Measurements from ENCODE around the gene ANO9. TPM values are rescaled to one million over a fixed set of nuclear protein-coding genes. Genes with fewer than 3 reads are reported as not detected.

The ANO9 gene, protein sequence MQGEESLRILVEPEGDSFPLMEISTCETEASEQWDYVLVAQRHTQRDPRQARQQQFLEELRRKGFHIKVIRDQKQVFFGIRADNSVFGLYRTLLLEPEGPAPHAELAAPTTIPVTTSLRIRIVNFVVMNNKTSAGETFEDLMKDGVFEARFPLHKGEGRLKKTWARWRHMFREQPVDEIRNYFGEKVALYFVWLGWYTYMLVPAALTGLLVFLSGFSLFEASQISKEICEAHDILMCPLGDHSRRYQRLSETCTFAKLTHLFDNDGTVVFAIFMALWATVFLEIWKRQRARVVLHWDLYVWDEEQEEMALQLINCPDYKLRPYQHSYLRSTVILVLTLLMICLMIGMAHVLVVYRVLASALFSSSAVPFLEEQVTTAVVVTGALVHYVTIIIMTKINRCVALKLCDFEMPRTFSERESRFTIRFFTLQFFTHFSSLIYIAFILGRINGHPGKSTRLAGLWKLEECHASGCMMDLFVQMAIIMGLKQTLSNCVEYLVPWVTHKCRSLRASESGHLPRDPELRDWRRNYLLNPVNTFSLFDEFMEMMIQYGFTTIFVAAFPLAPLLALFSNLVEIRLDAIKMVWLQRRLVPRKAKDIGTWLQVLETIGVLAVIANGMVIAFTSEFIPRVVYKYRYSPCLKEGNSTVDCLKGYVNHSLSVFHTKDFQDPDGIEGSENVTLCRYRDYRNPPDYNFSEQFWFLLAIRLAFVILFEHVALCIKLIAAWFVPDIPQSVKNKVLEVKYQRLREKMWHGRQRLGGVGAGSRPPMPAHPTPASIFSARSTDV
- not detected in 2 replicates for total RNA-seq

DNA sequence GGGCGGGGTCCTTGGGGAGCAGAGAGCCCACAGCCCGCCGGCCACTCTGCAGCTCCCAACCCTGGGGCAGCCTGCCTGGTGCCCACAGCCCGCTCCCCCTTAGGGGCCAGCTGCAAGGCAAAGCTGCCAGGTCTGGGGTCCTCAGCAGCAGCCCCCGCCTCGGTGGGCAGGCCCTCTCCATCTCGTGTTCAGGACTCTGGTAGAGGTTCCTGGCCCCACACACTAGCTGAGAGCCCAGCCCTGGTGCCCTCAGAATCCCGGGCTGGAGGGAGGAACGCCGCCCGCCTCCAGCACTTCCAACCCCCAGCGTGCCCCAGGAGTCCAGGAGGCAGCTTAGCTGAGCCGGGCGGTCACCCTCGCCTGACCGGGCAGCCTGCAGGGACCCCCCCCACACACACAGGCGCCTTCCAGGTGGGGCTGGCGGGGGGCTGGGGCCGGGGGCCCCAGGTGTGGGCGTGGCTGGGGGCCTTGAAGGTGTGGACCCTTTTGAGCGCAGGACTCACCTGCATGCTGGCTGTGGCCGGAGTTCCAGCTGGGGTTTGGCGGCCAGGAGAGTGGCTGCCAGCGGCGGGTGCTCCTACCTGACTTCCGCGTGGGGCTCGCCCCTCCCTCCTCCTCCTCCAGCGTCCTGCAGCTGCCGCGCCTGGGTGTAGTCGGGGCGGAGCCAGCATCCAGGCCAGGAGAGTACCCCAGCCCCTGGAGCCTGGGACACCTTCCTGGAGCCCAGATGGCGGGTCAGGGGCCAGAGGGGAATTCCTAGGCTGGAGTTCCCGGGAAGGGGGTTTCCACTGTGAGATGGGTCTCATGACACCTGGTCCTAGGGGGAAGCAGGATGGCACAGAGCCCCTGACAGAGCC, at the start of gene ANO9:
Gene ANO9, minus strand, starts transcription at position 594 of the 857 bp plus-strand sequence. Its CDS starts 85 bp downstream, at position 509.

DNA sequence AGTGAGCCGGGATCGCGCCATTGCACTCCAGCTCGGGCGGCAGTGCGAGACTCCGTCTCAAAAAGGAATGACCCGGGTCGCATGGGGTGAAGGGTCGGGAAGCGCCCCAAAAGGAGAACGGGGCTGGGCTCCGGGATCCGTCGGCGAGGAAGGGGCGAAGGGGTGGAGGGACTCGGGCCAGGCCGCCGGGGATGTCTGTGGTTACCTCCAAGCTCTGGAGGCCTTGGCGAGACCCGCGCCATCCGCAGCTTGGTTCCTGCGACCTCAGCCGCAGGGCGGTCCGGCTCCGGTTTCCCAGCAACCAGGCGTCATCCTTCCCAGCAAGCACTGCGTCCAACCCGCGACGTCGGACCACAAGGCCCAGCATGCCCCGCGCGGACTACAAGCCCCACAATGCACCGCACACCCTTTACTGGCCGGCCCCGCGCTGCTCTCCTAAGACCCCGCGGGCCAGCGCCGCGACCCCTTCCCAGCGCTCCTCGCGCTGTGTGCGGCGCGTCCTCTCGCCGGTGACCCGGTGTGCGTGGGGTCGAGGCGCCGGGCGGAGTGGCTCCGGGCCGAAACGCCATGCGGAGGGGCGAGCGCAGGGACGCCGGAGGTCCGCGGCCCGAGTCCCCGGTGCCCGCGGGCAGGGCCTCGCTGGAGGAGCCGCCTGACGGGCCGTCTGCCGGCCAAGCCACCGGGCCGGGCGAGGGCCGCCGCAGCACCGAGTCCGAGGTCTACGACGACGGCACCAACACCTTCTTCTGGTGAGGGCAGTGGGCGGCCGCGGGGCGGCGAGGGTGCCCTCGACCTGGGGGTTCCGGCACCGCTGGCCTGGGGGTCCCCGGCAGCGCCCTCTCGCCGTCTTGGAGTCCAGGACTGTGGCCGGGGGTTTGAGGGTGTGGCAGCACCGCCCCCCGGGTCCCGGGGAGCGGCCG, 8.3 kb upstream of the ANO9 start, which contains the start of gene PTDSS2:
Gene PTDSS2, plus strand, starts transcription at position 391 of the 920 bp plus-strand sequence. Its CDS starts 177 bp downstream, at position 568.

DNA sequence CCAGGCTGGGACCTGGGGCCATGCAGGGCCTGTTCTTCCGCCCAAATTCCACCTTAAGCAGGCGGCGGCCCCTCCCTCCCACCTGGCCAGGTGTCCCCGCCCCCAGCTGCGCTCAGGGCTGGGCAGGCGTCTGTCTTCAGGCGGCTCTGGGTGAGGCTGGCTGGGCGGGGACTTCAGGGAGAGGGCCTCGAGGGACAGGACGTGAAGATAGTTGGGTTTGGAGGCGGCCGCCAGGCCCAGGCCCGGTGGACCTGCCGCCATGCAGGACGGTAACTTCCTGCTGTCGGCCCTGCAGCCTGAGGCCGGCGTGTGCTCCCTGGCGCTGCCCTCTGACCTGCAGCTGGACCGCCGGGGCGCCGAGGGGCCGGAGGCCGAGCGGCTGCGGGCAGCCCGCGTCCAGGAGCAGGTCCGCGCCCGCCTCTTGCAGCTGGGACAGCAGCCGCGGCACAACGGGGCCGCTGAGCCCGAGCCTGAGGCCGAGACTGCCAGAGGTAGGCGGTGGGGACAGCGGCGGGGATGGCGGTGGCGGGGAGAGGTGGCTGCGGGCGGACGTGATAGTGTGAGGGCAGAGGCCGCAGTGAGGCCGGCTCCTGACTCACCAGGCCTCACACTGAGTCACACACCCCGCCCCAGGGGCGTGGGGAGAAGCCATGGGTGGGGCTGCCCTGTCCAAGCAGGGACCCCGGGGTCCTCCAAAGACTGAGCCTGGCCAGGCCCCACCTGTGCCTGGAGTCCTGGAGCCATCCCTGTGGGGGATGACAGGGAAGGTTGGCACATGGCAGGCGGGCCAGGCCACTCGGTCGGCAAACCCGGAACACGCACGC, 47.6 kb downstream of the ANO9 start, which contains the start of gene PKP3:
Gene PKP3, plus strand, starts transcription at position 176 of the 824 bp plus-strand sequence. Its CDS starts 84 bp downstream, at position 260.

DNA sequence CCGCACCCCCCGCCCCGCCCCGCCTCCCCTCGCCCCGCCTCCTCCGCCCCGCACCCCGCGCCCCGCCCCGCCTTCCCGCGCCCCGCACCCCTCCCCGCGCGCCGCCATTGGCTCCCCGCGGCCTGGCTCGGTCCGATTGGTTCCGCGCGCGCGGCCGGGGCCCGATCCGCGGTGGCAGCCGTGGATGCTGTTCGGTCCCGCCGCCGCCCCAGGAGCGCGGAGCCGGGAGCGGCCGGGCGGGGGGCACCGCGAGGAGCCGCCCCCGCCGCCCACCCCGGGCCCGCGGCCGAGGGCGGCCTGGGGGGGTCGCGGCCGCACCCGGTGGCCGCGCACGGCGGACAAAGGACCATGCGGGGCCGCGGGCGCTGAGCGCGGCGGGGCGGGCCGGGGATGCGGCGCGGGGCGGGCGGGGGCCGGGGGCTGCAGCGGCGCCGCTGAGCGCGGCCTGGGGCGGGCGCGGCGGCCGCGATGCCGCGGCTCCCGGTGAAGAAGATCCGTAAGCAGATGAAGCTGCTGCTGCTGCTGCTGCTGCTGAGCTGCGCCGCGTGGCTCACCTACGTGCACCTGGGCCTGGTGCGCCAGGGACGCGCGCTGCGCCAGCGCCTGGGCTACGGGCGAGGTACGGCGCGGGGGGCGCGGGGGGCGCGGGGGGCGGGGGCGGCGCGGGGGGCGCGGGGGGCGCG, 72.3 kb downstream of the ANO9 start, which contains the start of gene B4GALNT4:
Gene B4GALNT4, plus strand, starts transcription at position 164 of the 683 bp plus-strand sequence. Its CDS starts 305 bp downstream, at position 469.

Other genes with a start within 250 kb of the ANO9 start
- gene SCGB1C1, start 248.9 kb downstream of the ANO9 start, total RNA-seq = not detected in 2 replicates
- gene BET1L, start 234.6 kb downstream of the ANO9 start, total RNA-seq = 17.9 and 21.6 TPM in 2 replicates
- gene RIC8A, start 234.3 kb downstream of the ANO9 start, total RNA-seq = 126 and 131 TPM in 2 replicates
- 6.2 and 8.2 TPM in 2 replicates for gene SIRT3, start 205.7 kb downstream of the ANO9 start, total RNA-seq
- 118 and 202 TPM in 2 replicates for gene PSMD13, start 205.0 kb downstream of the ANO9 start, total RNA-seq
- gene NLRP6, start 163.6 kb downstream of the ANO9 start, total RNA-seq = not detected in 2 replicates
- gene PGGHG, start 152.9 kb downstream of the ANO9 start, total RNA-seq = 7.3 and 10.7 TPM in 2 replicates
- not detected in 2 replicates for gene IFITM5, start 142.5 kb downstream of the ANO9 start, total RNA-seq
- gene IFITM2, start 134.2 kb downstream of the ANO9 start, total RNA-seq = 11.0 and 15.6 TPM in 2 replicates
- 12.1 and 23.9 TPM in 2 replicates for gene IFITM1, start 128.0 kb downstream of the ANO9 start, total RNA-seq
- gene IFITM3, start 121.2 kb downstream of the ANO9 start, total RNA-seq = 17.3 and 29.5 TPM in 2 replicates
- gene B4GALNT4, start 72.5 kb downstream of the ANO9 start, total RNA-seq = 1.00 and 1.8 TPM in 2 replicates
- gene PKP3, start 47.8 kb downstream of the ANO9 start, total RNA-seq = 0.66 and 0.87 TPM in 2 replicates
- 6.0 and 8.2 TPM in 2 replicates for gene SIGIRR, start 27.0 kb downstream of the ANO9 start, total RNA-seq
- 46.3 and 58.1 TPM in 2 replicates for gene PTDSS2, start 8.3 kb upstream of the ANO9 start, total RNA-seq
- gene RNH1, start 65.2 kb upstream of the ANO9 start, total RNA-seq = 402 and 468 TPM in 2 replicates
- 51.5 and 91.3 TPM in 2 replicates for gene HRAS, start 93.6 kb upstream of the ANO9 start, total RNA-seq
- 0.62 and 0.77 TPM in 2 replicates for gene LRRC56, start 95.5 kb upstream of the ANO9 start, total RNA-seq
- gene LMNTD2, start 118.7 kb upstream of the ANO9 start, total RNA-seq = 0.11 and 0.62 TPM in 2 replicates
- 4.3 and 6.7 TPM in 2 replicates for gene RASSF7, start 119.0 kb upstream of the ANO9 start, total RNA-seq
- gene PHRF1, start 134.5 kb upstream of the ANO9 start, total RNA-seq = 33.1 and 38.7 TPM in 2 replicates
- gene IRF7, start 173.9 kb upstream of the ANO9 start, total RNA-seq = 4.5 and 7.4 TPM in 2 replicates
- not detected in 2 replicates for gene CDHR5, start 182.9 kb upstream of the ANO9 start, total RNA-seq
- not detected in 2 replicates for gene SCT, start 185.2 kb upstream of the ANO9 start, total RNA-seq
- gene DRD4, start 195.3 kb upstream of the ANO9 start, total RNA-seq = 0.11 TPM in 1 of 2 replicates, not detected in the other

Data from uterine smooth muscle cell (primary cell).